HEK293T (cell line): ENCODE measurements around the gene CLEC3B.

ENCODE experiments used
- CTCF ChIA-PET: fragments of 350-600 bp; formaldehyde crosslinking; extraction: SDS; loops from one replicate; lab custom pipeline; 2021; ENCODE audit warnings: antibody characterized with exemption, inconsistent platforms; lab: Yijun Ruan, JAX
- POLR2A ChIA-PET: fragments of 350-600 bp; formaldehyde crosslinking; extraction: SDS; loops from one replicate; lab custom pipeline; 2020; ENCODE audit warnings: antibody characterized with exemption, inconsistent platforms; lab: Yijun Ruan, JAX
- DNase-seq: peaks from one replicate; pipeline ENCODE4 v3.0.0; 2012; ENCODE audit warnings: mixed read lengths; ENCODE audit errors: extremely low spot score
- ARNT ChIP-seq: fragments of 450-650 bp; IDR thresholded peaks from 2 replicates; pipeline ENCODE4 v1.6.1; 2017; ENCODE audit warnings: mild to moderate bottlenecking
- BHLHE40 ChIP-seq: fragments of 450-650 bp; IDR thresholded peaks from 2 replicates; pipeline ENCODE4 v1.6.1; 2016; ENCODE audit warnings: mild to moderate bottlenecking, moderate library complexity, borderline replicate concordance
- CTBP1 ChIP-seq: fragments of 450-650 bp; IDR thresholded peaks from 2 replicates; pipeline ENCODE4 v1.6.1; 2016; ENCODE audit warnings: borderline replicate concordance
- ELF4 ChIP-seq: fragments of 450-650 bp; IDR thresholded peaks from 2 replicates; pipeline ENCODE4 v1.6.1; 2017; ENCODE audit warnings: antibody characterized with exemption
- FOXA1 ChIP-seq: fragments of 450-650 bp; IDR thresholded peaks from 2 replicates; pipeline ENCODE4 v1.6.1; 2016; ENCODE audit warnings: mild to moderate bottlenecking
- FOXK2 ChIP-seq: fragments of 450-650 bp; IDR thresholded peaks from 2 replicates; pipeline ENCODE4 v1.6.1; 2016; ENCODE audit warnings: mild to moderate bottlenecking
- FOXM1 ChIP-seq: fragments of 450-650 bp; IDR thresholded peaks from 2 replicates; pipeline ENCODE4 v1.6.1; 2017; ENCODE audit warnings: mild to moderate bottlenecking, borderline replicate concordance
- HDGF ChIP-seq: fragments of 450-650 bp; IDR thresholded peaks from 2 replicates; pipeline ENCODE4 v1.6.1; 2017; ENCODE audit warnings: antibody characterized with exemption, borderline replicate concordance
- L3MBTL2 ChIP-seq: fragments of 450-650 bp; conservative IDR thresholded peaks from 2 replicates; pipeline ENCODE4 v1.6.1; 2016; ENCODE audit warnings: mild to moderate bottlenecking
- LEF1 ChIP-seq: fragments of 450-650 bp; IDR thresholded peaks from 2 replicates; pipeline ENCODE4 v1.6.1; 2017; ENCODE audit warnings: mild to moderate bottlenecking, borderline replicate concordance
- NFRKB ChIP-seq: fragments of 450-650 bp; IDR thresholded peaks from 2 replicates; pipeline ENCODE4 v1.6.1; 2016; ENCODE audit warnings: mild to moderate bottlenecking, moderate library complexity
- PKNOX1 ChIP-seq: fragments of 450-650 bp; IDR thresholded peaks from 2 replicates; pipeline ENCODE4 v1.6.1; 2016
- SP1 ChIP-seq: fragments of 450-650 bp; IDR thresholded peaks from 2 replicates; pipeline ENCODE4 v1.6.1; 2017
- SUZ12 ChIP-seq: fragments of 450-650 bp; IDR thresholded peaks from 2 replicates; pipeline ENCODE4 v1.6.1; 2016; ENCODE audit warnings: mild to moderate bottlenecking
- TARDBP ChIP-seq: fragments of 450-650 bp; IDR thresholded peaks from 2 replicates; pipeline ENCODE4 v1.6.1; 2016
- ZNF384 ChIP-seq: fragments of 450-650 bp; IDR thresholded peaks from 2 replicates; pipeline ENCODE4 v1.6.1; 2016

Gene CLEC3B

GRCh38 chr3:45064512-45065372 lies 38.6 kb downstream of the CLEC3B start:
- CTCF ChIA-PET, result interaction anchor here (1.0 kb wide), 1 partner anchor 24 kb away, joined by 3 read pairs; no protein-coding TSS in a partner anchor
- DNase-seq, result no peak
- TF ChIP-seq FOXA1 (no peak), NFRKB (no peak), ZNF384 (no peak), HDGF (no peak), ELF4 (no peak), FOXM1 (no peak), CTBP1 (no peak)
- POLR2A ChIA-PET, result no interaction called here

GRCh38 chr3:45065373-45065720 lies 39.2 kb downstream of the CLEC3B start:
- POLR2A ChIA-PET, result no interaction called here
- TF ChIP-seq HDGF (no peak), L3MBTL2 (no peak), NFRKB (no peak), ZNF384 (no peak), SP1 (no peak), SUZ12 (no peak), TARDBP (no peak), FOXA1 (no peak), LEF1 (no peak), ELF4 (no peak), ARNT (no peak), PKNOX1 (no peak), BHLHE40 (no peak), FOXK2 (no peak)
- no peak for DNase-seq
- CTCF ChIA-PET, result interaction anchor here (0.9 to 1.0 kb wide), 2 partner anchors 22 to 25 kb away, joined by 3 read pairs; no protein-coding TSS in a partner anchor

- POLR2A ChIA-PET, result no interaction called here
- TF ChIP-seq FOXK2 (no peak), ELF4 (no peak), NFRKB (no peak), HDGF (no peak), TARDBP (no peak), SUZ12 (no peak), BHLHE40 (no peak), CTBP1 (no peak), PKNOX1 (no peak), ZNF384 (no peak), FOXM1 (no peak), FOXA1 (no peak), L3MBTL2 (no peak), LEF1 (no peak), ARNT (no peak), SP1 (no peak)
- no peak for DNase-seq
- CTCF ChIA-PET, result interaction anchor here (0.9 to 1.0 kb wide), 2 partner anchors 23 to 26 kb away, joined by 3 read pairs; no protein-coding TSS in a partner anchor
These were observed 40.2 kb downstream of the CLEC3B start for GRCh38 chr3:45066109-45066801.

- no peak for DNase-seq
- POLR2A ChIA-PET, result no interaction called here
- no peak for TF ChIP-seq FOXK2
- no peak for TF ChIP-seq ARNT
- TF ChIP-seq HDGF, result no peak
- CTCF ChIA-PET, result no interaction called here
These were observed 41.4 kb downstream of the CLEC3B start for GRCh38 chr3:45067486-45067885.

GRCh38 chr3:45067941-45068340 lies 41.8 kb downstream of the CLEC3B start:
- POLR2A ChIA-PET, result no interaction called here
- CTCF ChIA-PET, result no interaction called here
- no peak for DNase-seq
- no peak for TF ChIP-seq FOXA1

GRCh38 chr3:45071075-45071474 lies 45.0 kb downstream of the CLEC3B start:
- ChIA-PET CTCF (no interaction called here), POLR2A (no interaction called here)
- no peak for DNase-seq
- no peak for TF ChIP-seq HDGF
- no peak for TF ChIP-seq NFRKB
- TF ChIP-seq TARDBP, result no peak
- no peak for TF ChIP-seq ZNF384
- TF ChIP-seq CTBP1, result no peak
- no peak for TF ChIP-seq FOXK2
- TF ChIP-seq FOXM1, result no peak
- TF ChIP-seq LEF1, result no peak
- no peak for TF ChIP-seq SP1
- no peak for TF ChIP-seq PKNOX1
- TF ChIP-seq SUZ12, result no peak
- TF ChIP-seq ELF4, result no peak
- TF ChIP-seq L3MBTL2, result no peak
